Measurements from ENCODE around the gene CNEP1R1.

CNEP1R1 gene

DNA sequence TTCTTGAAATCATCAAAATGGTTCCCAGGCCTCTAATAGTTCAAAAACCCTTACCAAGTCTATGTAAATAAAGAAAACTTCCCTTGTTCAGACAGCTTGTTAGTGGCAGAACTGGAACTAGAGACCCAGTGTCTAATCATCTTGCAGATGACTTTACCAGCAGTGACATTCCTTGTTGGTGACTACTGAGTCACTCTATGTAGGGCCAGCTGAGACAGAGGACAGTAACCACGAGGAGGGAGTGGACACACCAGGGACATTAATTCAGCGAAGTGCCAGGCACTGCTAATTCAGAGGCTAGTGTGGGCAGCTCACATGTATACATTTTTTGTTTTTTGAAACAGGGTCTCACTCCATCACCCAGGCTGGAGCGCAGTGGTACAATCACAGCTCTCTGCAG, 34.6 kb downstream of the CNEP1R1 start:
- DNase-seq (ENCODE audit: low read depth in 3 of 3, low spot score in 1 of 3): no peak

DNA sequence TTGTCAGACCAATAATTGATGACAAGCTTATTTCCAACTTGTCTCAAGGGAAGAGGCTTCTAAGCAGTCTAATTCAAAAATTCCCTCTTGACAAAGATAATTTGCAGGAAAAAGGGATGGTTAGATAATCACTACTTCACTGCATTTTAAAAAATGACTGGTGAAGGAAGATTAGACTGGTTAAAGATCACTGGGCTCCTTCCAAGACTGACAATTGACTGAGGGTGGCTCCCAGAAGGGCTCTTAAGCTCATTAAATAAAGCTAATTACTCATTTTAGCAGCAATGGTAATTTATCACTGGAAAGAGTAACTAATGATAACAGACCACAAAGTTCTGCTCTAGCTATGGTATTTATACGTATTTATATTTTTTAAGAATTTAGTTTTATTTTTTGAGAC, 36.3 kb downstream of the CNEP1R1 start:
- no peak for DNase-seq (ENCODE audit: low read depth in 3 of 3, low spot score in 1 of 3)

DNA sequence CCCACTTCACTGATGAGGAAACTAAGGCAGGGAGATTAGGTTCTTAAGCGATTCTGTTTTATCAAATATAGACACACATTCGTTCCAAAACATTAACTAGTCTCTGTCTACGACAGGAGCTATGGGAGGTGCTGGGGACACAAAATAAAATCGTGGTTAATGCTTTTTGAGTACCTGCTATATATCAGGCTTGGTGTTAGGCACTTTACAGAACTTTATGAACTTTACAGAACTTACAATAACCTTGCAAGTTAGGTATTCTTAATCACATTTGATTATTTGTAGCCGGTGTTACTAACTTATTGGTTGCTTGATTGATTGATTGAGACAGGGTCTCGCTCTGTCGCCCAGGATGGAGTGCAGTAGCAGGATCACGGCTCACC, 40.2 kb downstream of the CNEP1R1 start:
- DNase-seq (ENCODE audit: low read depth in 3 of 3, low spot score in 1 of 3): no peak

DNA sequence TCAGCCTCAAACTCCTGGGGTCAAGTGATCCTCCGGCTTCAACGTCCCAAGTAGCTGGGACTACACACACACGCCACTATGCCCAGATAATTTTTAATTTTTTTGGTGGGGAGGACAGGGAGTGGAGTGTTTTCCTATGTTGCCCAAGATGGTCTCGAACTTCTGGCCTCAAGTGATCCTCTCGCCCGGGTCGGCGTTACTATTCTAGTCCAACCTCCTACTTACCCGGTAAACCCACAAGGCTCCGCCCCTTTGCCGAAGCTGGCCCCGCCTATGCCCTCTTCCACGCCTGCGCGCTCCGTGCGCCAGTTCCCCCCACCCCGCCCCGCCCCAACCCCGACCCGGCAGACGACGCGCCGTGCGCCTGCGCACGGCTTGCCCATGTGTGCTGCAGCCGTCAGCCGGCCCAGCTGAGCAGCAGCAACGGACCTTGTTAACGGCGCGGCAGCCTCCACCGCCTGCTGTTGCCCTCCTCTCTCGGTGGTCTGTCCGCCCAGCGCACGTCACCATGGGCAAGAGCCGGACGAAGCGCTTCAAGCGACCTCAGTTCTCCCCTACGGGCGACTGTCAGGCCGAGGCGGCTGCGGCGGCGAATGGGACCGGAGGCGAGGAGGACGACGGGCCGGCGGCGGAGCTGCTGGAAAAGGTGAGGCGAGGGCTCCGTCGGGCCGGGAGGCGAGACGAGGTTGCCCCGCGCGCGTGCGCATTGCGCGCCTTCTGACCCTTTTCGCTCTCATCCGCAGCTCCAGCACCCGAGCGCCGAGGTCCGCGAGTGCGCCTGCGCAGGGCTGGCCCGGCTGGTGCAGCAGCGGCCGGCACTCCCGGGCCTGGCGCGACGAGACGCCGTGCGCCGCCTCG, 40.8 kb downstream of the CNEP1R1 start, which contains the start of gene HEATR3:
HEATR3 (plus strand) TSS at position 347 of the 858 bp plus-strand sequence; CDS start at position 509, 162 bp downstream.
- DNase-seq (ENCODE audit: low read depth in 3 of 3, low spot score in 1 of 3): peak; percentile 80 to 95 (median 95)

DNA sequence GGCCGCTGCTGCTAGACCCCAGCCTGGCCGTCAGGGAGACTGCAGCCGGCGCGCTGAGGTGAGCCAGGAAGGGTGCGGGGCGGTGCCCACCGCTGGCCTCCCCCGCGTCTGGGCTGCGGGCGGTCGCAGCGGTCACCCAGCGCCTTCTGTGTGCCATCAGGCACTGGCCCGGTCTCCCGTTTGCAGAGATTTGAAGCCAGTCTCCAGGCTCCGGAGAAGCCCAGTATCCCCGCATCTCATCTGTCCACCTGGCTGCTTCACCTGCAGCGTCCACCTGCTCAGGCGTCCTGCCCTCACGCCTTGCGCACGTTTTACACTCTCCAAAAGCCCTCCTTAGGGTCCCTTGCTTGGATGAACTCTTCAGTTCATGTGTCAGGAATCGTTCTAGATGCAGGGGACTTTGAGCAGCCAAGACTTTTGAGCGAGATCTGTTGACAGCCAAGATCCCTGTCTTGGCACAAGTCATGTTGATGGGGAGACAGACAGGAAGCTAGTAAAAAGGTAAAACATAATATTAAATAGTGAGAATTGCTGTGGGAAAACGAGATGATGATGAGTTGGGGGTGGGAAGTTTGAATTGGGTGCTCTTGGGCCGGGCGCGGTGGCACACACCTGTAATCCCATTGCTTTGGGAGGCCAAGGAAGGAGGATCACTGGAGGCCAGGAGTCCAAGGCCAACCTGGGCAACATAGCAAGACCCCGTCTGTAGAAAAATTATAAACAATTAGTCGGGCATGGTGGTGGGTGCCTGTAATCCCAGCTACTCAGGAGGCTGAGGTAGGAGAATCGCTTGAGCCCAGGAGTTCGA, 41.7 kb downstream of the CNEP1R1 start:
- no peak for DNase-seq (ENCODE audit: low read depth in 3 of 3, low spot score in 1 of 3)

DNA sequence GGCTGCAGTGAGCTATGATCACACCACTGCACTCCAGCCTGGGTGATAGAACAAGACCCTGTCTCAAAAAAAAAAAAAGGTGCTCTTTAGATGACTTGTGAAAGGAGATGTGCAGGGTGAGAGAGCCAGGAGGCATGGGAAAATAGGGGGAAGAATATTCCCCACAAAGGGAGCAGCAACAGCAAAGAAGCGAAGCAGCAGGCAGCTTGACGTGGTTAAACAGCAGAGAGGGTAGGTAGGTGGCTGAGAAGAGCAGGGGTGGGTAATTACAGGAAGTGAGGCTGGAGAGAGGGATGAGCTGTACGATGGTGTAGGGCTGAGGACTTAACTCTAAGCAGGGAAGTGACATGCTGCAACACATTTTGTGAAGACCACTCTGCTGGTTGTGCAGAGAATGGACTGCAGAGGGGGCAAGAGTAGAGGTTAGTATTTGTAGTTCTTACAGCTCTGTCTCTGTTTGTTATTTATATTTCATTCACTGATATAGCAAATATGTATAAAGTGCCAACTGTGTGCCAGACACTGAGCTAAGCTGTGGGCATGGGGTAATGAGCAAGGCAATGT, 42.3 kb downstream of the CNEP1R1 start:
- no peak for DNase-seq (ENCODE audit: low read depth in 3 of 3, low spot score in 1 of 3)

DNA sequence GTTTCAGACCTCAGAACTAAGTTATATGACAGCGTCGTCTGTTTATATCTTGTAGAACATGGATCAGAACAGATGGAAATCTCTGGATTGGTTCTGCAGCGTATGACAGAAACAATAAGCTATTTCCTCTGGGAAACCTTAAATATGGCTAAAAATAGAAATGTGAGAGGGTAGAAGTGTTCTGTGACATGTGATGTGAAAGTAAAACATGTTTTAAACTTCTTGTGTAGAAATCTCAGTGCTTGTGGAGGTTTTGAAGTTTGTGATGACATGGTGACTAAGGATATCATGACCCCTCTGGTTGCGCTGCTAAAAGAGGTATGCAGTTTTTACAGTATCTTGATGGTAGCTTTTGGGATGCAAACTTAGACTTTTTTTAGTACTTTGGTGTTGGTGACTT, 43.5 kb downstream of the CNEP1R1 start:
- DNase-seq (ENCODE audit: low read depth in 3 of 3, low spot score in 1 of 3): no peak

DNA sequence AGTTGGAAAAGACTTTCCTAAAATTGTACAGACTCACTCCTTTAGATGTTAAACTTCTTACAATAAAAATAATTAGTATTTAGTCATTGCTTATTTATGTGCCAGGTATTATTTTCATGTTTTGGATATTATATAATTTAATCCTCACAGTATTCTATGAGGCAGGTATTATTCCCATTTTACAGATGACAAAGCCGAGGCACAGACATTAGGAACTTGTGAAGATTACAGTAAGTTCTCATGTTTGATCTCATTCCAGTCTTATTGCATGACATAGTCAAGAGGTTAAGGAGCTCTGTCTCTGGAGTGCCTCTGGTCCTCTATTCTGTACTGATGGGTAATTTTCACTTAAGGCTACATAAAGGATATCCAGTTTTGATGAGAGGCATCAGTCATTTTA, 44.0 kb downstream of the CNEP1R1 start:
- DNase-seq (ENCODE audit: low read depth in 3 of 3, low spot score in 1 of 3): no peak

DNA sequence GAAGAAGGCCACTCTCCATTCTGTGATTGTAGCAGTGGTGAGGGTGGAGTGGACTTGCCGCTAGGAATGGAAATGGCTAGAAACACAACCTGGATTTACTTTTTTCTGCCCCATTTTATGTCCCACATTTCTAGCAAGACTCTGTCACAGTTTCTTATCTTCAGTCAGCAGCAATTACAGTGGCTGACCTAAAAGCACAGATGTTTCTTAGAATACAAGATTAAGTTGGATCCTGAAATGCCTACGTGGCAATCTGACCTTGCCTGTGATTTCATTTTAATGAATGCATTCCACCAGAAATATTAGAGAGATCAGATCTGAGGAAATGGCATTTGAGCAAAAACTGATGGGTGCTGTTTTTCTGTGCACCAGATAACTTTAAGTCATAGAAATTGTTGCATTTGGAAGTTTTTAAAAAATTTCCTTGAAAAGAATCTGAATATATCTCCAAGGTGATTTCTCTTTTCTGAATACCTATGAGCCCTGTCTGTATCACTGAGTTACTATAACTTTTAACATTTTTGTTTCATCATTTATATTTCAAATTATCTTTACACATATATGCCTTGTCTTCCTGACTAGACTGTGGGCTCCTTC, 46.1 kb downstream of the CNEP1R1 start:
- DNase-seq (ENCODE audit: low read depth in 3 of 3, low spot score in 1 of 3): no peak

DNA sequence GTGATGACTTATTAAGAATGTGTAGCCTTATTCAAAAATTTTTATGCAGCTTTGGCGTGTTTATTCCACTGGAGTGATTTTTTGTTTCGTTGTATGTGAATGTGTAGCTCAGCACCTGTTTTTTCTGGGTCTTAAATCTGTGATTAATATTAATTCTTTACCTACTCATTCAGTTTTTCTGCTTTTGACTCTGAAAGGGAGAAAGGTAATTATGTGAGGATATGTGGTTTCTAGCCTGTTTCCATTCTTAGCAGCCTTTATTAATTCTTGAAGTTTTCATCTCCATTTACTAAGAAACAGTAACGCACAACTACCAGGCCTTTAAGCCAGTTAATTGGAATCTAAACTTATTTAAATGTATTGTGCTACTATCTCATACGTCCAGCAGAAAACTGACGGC, 47.7 kb downstream of the CNEP1R1 start:
- no peak for DNase-seq (ENCODE audit: low read depth in 3 of 3, low spot score in 1 of 3)

DNA sequence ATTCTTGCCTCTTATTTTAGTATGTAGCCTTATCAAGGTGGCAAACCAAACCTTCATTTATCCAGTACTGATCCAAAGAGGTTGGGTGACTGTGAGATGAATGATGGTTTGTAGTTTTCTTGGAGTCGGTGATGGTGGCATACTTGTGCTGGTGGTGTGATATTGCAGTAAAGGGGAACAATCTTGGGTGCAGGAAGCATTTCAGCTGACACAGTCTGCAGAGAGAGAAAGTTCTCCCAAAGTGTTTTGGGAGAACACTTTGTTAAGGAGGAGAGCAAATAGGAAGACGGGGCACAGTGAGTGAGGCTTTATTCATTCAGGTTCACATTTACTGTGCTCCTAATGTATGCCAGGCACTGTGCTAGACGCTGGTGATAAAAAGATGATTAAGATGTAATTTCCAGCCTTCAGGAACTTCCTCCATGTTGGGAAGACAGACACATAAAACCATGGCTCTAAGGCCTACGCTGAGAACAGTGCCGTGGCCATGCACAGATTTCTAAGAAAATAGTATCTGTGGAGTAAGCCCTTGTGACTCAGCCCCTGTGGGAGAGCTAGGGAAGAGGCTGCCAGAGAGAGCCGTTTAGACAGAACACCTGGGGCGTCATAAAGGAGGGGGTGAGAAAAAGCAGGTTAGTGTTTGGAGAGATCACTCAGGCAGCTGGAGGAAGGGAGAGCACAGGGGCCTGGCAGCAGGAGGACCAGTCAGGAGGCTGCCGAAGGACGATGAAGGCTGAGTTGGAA, 54.5 kb downstream of the CNEP1R1 start:
- DNase-seq (ENCODE audit: low read depth in 3 of 3, low spot score in 1 of 3): no peak

DNA sequence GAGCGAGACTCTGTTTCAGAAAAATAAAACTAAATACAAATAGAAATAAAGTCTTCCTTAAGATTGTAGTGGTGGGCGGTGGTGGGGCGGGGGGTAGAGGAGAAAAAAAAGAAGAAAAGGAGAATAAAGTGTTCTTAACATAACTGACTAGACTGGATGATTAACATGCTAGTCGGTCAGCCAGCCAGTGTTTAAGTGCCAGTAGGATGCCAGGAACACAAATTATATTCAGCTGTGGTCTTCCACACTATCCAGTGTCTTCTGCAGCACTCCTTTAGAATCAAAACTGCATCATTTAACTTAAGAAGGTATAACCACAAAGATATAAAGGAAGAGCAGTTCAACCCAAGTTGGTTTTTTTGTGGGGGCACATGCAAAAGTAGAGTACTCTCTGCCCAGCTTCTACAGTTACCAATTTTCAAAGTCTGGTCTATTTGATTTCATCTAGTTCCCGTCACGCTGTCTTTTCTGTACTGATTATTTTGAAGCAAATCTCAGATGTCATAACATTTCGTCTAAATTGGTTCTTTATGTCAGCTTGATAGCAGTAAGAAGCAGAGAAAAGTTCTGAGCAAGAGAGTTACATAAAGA, 56.5 kb downstream of the CNEP1R1 start:
- no peak for DNase-seq (ENCODE audit: low read depth in 3 of 3, low spot score in 1 of 3)

DNA sequence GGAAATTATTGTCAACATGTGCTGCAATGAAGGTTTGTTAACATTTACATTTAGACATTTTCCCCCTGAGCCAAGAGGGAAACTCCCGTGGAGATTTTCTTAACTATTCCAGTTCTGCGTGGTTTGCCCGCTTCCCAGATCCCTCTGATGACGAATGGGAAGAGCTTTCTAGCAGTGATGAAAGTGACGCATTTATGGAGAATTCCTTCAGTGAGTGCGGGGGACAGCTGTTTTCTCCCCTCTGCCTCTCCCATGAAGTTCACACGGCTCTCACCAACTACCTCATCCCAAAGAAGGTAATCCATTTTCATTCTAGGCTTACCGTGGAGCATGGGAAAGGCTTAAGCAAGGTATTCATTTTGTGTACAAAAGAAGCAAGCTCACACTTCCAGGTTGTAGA, 59.0 kb downstream of the CNEP1R1 start:
- DNase-seq (ENCODE audit: low read depth in 3 of 3, low spot score in 1 of 3): no peak

DNA sequence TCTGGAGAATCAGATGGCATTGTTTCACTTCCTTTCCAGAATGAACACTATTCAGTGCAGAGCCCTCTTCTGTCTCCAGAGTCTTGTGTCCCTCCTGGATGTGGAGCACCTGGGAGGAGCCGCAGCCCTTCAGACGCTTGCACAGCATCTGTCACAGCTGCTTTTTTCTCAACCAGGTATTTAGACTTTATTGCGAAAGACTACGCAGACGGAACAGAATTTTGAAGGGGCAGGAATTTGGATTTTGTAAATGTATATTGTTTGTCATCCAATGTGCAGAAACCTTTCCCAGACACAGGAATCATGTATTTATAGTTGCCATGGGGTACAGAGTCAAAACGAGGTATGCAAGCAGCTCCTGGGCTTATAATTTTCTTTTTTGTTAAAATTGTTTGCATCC, 61.2 kb downstream of the CNEP1R1 start:
- DNase-seq (ENCODE audit: low read depth in 3 of 3, low spot score in 1 of 3): no peak
